Glutamatergic neuron (in vitro differentiated cells): ENCODE data around the gene JAG1. TPM values are rescaled to one million over a fixed set of nuclear protein-coding genes. Genes with fewer than 3 reads are reported as not detected.

Source experiments
- DNase-seq: peaks from one replicate; pipeline ENCODE4 v3.0.0; 2022
- H3K27ac Mint-ChIP-seq: one replicate; pipeline ENCODE4 v1.8.0; 2020; ENCODE audit warnings: mild to moderate bottlenecking, mixed read lengths, inconsistent platforms; ENCODE audit not compliant: unreplicated experiment
- H3K27me3 Mint-ChIP-seq: one replicate; pipeline ENCODE4 v1.8.0; 2020; ENCODE audit warnings: mild to moderate bottlenecking, moderate library complexity, mixed read lengths, inconsistent platforms; ENCODE audit not compliant: unreplicated experiment
- H3K36me3 Mint-ChIP-seq: one replicate; pipeline ENCODE4 v1.8.0; 2020; ENCODE audit warnings: mild to moderate bottlenecking, mixed read lengths, inconsistent platforms; ENCODE audit not compliant: unreplicated experiment
- H3K4me1 Mint-ChIP-seq: one replicate; pipeline ENCODE4 v1.8.0; 2020; ENCODE audit warnings: mild to moderate bottlenecking, low read depth, mixed read lengths, inconsistent platforms; ENCODE audit not compliant: unreplicated experiment
- H3K4me3 Mint-ChIP-seq: one replicate; pipeline ENCODE4 v1.8.0; 2020; ENCODE audit warnings: mild to moderate bottlenecking, mixed read lengths, inconsistent platforms; ENCODE audit not compliant: unreplicated experiment
- H3K9me3 Mint-ChIP-seq: one replicate; pipeline ENCODE4 v1.8.0; 2020; ENCODE audit warnings: mild to moderate bottlenecking, moderate library complexity, mixed read lengths, inconsistent platforms; ENCODE audit not compliant: unreplicated experiment
- CTCF ChIP-seq: fragments of 200-600 bp; sonication (generic); IDR thresholded peaks from one replicate; pipeline ENCODE4 v1.5.0; 2021; ENCODE audit not compliant: partially characterized antibody, unreplicated experiment
- total RNA-seq: library from RNA; stranded (reverse); fragmentation: NEBNext Ultra II Directional; extraction: Animal tissue kit (Norgen Biotek cat#: 25700); gene quantifications from one replicate; pipeline ENCODE4 v1.2.1, GENCODE V29; 2021; ENCODE audit not compliant: unreplicated experiment

JAG1 gene
- total RNA-seq, 1 donor from 2014 or later = 11.4 TPM

- no peaks in the 10 kb centered on the region for H3K27me3 Mint-ChIP-seq
- no peaks in the 10 kb centered on the region for H3K36me3 Mint-ChIP-seq
- no peak overlapping the region for H3K27ac Mint-ChIP-seq
- no peak for TF ChIP-seq CTCF
- no peak for DNase-seq
- H3K9me3 Mint-ChIP-seq = no peaks in the 10 kb centered on the region
- H3K4me1 Mint-ChIP-seq = peaks cover 22% of the 10 kb centered on the region
- no peak overlapping the region for H3K4me3 Mint-ChIP-seq
Observed at GRCh38 chr20:10713161-10713560, 39.4 kb upstream of the JAG1 start.

- no peak overlapping the region for H3K27ac Mint-ChIP-seq
- H3K36me3 Mint-ChIP-seq = no peaks in the 10 kb centered on the region
- H3K4me1 Mint-ChIP-seq = peaks cover 19% of the 10 kb centered on the region
- DNase-seq = no peak
- no peaks in the 10 kb centered on the region for H3K9me3 Mint-ChIP-seq
- H3K4me3 Mint-ChIP-seq = no peak overlapping the region
- no peak for TF ChIP-seq CTCF
- H3K27me3 Mint-ChIP-seq = no peaks in the 10 kb centered on the region
Observed at GRCh38 chr20:10711903-10712451, 38.2 kb upstream of the JAG1 start.

DNA sequence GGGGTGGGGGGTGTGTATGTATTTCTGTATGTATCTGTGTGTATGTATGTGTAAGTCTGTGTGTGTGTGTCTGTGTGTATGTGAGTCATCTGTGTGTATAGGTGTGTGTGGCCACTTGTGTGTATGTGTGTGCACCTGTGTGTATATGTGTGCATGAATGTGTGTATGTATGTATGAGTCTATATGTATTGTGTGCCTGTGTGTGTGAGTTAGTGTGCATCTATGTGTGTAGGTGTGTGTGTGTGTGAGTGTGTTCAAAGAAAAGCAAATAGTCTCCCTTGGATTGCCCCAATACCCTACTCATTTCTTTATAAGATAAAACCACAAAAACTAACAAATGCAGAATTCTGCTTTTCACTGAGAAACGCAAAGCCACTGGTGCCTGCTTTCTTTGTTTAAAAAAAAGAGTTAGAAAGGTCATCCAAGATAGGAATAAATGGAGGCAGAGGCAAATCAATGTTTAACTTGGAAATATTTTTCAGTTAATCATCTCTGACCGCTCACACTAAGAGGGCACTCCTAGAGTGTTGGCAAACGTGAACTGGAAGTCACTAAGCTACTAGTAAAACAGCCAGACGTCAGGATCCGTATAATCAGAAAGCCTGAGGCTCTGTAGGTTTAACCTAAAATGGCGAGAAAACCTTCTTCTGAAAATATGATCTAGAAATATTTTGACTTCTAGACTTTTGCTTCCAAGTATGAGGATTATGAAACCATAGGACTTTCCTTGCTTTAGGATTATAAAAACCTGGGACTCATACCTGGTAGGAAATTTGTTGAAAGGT lies 37.4 kb upstream of the JAG1 start:
- Mint-ChIP-seq H3K36me3 (no peaks in the 10 kb centered on the region), H3K4me1 (peaks cover 13% of the 10 kb centered on the region), H3K27ac (no peak overlapping the region)

GRCh38 chr20:10709916-10710315 lies 36.1 kb upstream of the JAG1 start:
- no peak for TF ChIP-seq CTCF
- Mint-ChIP-seq H3K36me3 (no peaks in the 10 kb centered on the region), H3K4me1 (peaks cover 10% of the 10 kb centered on the region), H3K9me3 (no peaks in the 10 kb centered on the region), H3K27me3 (no peaks in the 10 kb centered on the region), H3K27ac (no peak overlapping the region), H3K4me3 (no peak overlapping the region)
- no peak for DNase-seq

More for the DNA sequence above, 37.4 kb upstream of the JAG1 start:
- H3K4me3 Mint-ChIP-seq = no peak overlapping the region
- no peaks in the 10 kb centered on the region for H3K9me3 Mint-ChIP-seq
- DNase-seq = no peak
- H3K27me3 Mint-ChIP-seq = no peaks in the 10 kb centered on the region
- TF ChIP-seq CTCF = no peak
